HG03520 (cell line): Measurements from ENCODE around the gene AATK.

ENCODE experiments used
- ATAC-seq: cut with Tn5 transposase; IDR thresholded peaks from one replicate; pipeline ENCODE4 v1.9.1; 2021; ENCODE audit warnings: mild to moderate bottlenecking, moderate library complexity; ENCODE audit not compliant: unreplicated experiment

The AATK gene, protein sequence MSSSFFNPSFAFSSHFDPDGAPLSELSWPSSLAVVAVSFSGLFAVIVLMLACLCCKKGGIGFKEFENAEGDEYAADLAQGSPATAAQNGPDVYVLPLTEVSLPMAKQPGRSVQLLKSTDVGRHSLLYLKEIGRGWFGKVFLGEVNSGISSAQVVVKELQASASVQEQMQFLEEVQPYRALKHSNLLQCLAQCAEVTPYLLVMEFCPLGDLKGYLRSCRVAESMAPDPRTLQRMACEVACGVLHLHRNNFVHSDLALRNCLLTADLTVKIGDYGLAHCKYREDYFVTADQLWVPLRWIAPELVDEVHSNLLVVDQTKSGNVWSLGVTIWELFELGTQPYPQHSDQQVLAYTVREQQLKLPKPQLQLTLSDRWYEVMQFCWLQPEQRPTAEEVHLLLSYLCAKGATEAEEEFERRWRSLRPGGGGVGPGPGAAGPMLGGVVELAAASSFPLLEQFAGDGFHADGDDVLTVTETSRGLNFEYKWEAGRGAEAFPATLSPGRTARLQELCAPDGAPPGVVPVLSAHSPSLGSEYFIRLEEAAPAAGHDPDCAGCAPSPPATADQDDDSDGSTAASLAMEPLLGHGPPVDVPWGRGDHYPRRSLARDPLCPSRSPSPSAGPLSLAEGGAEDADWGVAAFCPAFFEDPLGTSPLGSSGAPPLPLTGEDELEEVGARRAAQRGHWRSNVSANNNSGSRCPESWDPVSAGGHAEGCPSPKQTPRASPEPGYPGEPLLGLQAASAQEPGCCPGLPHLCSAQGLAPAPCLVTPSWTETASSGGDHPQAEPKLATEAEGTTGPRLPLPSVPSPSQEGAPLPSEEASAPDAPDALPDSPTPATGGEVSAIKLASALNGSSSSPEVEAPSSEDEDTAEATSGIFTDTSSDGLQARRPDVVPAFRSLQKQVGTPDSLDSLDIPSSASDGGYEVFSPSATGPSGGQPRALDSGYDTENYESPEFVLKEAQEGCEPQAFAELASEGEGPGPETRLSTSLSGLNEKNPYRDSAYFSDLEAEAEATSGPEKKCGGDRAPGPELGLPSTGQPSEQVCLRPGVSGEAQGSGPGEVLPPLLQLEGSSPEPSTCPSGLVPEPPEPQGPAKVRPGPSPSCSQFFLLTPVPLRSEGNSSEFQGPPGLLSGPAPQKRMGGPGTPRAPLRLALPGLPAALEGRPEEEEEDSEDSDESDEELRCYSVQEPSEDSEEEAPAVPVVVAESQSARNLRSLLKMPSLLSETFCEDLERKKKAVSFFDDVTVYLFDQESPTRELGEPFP (N-terminal part only)

DNA sequence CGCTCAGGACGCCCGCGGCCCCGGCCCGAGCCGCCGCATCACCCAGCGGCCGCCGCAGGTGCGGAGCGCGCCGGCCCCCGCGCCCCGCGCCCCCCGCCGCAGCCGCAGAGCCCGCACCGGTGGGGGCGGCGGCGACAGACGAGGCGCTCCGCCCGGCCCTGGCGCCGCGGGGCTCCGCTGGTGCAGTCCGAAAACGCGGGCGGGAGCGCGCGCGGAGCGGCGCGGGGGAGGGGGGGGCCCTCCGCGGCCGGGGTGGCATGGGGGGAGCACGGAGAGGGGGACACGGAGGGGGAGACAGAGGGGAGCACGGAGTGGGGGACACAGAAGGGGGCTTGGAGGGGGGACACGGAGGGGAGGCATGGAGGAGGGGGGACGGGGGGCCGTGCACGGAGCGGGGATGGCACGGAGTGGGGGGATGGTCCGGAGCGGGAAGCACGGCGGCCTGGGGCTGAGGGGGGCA is at the start of gene AATK:
Gene AATK (minus strand): TSS at position 189 of the 460 bp plus-strand sequence. CDS start 229 bp downstream, outside the sequence.
- no peak for ATAC-seq

DNA sequence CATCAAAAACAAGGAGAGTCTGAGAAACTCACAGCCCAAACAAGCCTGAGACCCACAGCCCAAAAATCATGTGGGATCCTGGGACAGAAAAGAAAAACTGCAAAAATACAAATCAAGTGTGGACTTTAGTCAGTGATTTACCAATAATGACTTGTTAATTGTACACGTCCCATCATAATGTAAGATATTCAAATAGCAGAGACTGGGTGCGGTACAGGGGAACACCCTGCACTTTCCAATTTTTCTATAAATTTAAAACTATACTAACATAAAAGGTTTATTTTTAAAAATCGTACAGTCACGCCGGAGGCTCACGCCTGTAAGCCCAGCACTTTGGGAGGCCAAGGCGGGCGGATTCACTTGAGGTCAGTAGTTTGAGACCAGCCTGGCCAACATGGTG is 48.0 kb upstream of the AATK start:
- no peak for ATAC-seq

DNA sequence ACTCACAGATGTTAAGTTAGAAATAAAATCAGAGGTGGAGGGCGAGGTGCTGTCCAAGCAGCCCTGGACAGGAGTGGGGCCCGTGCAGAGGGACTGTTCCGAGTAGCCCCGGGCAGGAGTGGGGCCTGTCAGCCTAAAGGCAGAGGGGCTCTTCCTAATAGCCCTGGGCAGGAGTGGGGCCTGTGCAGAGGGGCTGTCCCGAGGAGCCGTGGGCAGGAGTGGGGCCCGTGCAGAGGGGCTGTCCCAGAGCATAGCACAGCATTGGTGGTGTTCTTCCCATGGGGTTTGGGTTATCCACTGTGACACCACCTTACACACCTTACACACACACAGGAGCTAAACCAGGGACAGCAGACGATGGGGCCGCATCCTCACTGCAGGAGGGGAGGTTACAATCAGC is 46.3 kb upstream of the AATK start:
- no peak for ATAC-seq

DNA sequence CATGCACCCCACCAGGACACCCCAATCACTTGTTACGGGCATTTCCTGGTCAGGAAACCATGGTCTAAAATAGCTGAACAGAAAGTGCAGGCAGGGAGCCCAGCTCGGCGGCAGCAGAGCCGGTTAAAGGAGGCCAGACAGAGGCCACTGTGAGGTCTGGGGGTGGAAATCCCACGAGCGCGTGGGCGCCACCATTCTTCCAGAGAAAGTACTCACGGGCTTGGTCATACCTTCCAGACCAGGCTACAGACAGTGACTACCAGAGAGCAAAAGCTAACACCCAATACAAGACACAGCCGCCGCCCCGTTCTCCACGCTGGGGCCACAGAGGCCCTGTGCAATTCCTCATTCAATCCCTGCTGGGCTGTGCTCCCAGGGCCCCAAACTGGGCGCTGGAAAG is 44.8 kb upstream of the AATK start:
- ATAC-seq: no peak

DNA sequence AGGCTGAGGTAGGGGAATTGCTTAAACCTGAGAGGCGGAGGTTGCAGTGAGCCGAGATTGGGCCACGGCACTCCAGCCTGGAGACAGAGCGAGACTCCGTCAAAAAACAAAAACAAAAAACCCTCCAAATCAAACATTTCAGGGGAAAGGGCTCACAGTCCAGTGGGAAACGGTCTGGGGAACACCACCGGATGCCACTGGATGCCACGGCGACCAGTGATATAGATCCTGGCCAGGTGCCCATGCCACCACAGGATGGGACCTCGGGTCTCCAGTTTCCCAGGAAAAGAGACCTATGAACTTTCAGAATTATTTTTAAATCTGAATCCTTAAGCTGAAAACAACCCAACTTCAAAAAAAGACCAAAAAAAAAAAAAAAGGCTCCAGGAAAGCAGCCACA is 44.4 kb upstream of the AATK start:
- no peak for ATAC-seq

DNA sequence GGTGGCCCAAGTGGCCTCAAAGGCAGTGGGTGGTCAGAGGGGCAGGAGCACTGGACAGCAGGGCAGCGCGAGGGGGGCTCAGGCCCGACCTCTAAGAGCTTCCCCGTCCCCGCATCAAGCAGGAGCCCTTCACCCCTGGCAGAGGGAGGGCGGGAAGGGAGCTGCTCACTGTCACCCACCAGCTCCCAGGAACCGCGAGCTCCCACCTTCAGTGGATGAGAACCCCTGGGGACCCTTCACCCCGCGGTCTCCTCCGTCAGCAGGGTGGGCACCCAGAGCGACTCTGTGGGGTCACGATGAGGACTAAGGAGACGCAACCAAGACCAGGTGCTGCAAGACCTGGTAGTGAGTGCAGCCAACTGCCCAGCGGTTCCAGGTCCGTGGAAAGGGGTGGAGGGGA is 43.1 kb upstream of the AATK start:
- ATAC-seq: no peak

DNA sequence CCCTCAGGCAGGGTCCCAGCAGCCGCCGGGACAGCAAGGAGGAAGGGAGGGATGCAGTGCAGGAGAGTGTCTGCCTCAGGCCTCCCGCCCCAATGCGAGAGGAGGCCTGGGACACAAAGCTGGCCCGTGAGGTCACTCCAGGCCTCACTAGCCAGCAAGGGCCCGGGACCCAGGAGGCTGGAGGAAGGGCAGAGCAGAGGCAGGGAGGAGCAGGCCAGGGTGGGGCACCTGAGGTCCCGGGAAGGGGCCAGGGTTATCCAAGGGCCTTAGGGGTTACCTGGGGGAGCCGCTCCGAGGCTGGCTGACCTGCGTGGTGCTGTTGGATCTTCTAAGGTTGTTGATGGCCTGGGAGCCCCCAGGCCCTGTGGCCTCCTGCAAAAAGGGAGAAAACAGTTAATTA is 42.6 kb upstream of the AATK start:
- ATAC-seq: no peak

DNA sequence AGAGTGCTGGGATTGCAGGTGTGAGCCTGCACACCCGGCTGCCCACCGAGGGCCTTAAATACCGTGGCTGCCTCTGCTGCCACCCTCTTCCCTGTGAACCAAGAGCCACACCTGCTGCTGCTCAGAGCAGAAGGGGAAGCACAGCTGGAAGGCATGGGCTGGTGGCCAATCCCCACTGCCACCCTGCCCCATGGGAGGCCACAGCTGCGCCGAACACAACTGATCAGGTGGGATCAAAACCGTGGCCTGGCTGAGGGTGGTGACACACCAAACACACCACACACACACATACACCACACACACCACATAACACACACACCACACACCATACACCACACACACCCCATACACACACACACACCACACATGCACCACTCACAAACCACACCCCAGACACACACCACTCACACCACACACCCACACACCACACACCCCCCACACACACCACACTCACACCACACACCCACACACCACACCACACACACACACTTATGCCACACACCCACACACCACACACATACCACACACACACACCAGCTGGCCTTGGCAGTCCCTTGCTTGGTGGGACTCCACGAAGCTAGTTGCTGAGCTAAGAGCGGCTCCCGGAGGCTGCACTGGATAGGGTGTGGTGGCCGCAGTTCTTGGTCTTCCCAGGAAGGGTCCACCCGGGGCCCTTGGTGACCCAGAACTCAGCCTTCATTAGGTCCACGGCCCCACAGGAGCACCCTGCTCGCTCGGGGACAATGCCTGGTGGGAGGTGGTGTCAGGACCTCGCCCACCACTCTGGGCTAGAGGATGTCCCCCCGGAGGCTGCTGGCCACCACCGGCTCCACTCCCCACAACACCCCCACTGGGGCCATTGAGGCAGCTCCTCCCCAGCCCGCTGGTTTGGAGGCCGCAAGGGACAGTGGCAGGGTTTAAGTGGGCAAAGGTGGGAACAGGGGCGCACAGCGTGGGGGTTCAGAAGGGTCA is 41.9 kb upstream of the AATK start:
- ATAC-seq: no peak

DNA sequence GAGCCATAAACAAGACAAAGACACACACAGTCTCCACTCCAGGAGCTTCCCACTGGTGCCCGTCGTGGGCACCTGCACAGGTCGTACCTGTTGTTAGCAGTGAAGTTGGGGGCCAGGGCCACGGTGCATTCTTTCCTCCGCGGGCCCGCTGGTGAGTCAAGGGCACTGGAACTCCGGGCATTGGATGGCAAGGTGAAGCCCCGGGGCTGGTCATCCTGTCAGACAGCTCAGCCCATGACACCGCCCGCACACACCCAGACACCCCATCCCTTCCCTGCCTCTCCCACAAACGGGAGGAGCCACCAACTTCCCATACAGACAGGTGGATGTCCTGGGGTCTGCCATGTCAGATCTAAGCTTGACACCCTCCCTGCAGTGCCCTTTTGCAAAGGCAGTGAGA is 40.6 kb upstream of the AATK start:
- no peak for ATAC-seq

DNA sequence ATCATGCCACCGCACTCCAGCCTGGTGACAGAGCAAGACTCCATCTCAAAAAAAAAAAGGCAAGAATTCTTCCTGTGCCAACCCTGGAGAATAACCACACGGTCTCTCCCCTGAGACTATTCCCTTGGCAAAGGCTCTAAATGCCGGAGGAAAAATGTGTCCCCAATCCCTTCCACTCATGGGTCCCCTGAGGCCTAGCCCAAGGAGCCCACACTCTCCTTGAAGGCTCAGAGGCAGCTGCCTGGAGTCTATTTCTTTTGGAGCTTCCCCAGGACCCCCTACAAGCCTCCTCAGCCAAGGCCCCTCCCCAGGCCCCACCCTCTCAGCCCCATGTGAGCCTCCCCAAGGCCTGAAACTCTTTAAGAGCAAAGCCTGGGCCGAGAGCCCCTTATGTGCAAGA is 40.1 kb upstream of the AATK start:
- no peak for ATAC-seq

DNA sequence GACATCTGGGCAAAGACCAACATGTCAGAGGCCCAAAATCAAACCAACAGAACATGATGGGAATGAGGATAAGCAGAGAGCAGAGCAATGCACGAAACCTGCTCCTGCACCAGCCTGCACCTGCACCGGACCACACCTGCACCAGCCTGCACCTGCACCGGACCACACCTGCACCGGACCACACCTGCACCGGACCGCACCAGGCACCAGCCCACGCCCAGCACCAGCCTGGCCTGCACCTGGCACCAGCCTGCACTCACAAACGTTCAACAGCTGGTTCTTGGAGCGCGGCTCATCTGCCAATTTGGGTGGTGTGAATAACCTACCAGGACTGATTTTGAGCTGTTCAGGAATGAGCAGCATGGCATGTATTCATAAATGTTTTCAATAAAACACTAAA is 38.6 kb upstream of the AATK start:
- no peak for ATAC-seq

DNA sequence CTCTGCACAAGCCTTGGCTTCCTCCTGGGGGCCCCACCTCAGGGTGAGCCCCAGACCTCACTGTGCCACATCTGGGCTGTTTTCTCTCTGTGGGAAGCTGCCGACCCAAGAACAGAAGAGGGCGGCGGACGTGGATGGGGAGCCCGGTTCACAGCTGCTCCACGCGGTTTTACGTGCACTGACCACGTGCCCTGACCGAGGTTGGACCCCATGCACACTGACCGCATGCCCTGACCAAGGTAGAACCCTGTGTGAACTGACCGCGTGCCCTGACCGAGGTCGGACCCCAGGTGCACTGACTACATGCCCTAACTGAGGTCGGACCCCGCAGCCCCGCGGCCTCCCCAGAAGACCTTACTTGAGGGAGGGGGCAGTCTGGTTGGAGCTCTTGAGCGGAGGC is 37.1 kb upstream of the AATK start:
- no peak for ATAC-seq

DNA sequence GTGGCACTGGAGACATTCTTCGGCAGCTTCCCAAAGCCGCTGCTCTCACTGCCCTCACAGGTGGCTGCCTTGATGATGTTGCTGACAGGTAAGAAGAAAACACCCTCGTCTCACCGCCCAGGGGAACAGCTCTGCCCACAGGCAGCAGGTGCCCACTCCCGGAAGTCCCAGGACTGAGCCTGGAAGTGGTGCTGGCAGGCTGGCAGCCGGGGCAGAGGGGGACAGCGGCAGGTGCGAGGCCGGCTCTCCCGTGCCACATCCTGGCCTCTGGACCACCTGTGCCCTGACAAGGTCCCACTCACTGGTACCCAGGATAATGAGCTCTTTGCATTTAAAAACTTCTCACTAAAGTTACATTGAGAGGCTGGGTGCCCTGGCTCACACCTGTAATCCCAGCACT is 36.3 kb upstream of the AATK start:
- no peak for ATAC-seq

DNA sequence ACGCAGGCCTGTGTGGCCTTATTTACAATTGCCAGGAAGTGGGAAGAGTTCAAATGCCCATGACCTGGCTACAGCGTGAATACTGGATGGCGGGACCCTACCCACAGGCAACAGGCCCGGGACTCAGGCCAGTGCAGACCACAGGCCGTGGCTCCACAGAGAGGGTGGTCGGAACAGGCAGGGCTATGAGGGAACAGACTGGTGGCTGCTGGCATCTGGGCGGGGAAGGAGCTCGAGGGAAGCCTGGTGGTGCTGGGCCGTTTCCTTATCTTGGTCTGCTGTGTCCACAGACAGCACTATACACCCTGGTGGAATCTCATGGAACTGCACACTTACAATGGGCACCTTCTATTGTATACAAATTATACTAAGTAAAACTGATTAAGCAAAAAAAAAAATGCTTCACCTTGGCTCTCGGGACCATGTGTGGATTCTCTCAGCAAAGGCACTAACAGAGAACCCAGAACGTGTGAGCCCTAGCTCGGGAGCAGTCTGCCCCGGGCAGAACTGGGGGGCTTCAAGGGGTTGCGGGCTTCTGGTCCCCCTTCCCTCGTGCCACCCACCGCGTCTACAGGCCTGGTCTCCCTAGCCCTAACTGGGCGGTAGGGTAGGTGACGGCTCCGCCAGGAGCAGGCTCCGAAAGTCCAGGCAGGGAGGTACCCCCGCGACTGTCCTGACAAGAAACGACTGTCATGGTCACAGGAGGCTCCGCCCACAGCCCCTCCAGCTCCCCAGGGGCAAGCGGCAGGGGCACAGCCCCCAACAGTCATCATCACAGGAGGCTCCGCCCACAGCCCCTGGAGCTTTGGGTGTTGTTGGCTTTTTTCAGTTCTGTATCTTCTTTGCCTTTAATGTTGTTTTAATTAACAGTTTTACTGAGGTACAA is 34.9 kb upstream of the AATK start:
- ATAC-seq: no peak

DNA sequence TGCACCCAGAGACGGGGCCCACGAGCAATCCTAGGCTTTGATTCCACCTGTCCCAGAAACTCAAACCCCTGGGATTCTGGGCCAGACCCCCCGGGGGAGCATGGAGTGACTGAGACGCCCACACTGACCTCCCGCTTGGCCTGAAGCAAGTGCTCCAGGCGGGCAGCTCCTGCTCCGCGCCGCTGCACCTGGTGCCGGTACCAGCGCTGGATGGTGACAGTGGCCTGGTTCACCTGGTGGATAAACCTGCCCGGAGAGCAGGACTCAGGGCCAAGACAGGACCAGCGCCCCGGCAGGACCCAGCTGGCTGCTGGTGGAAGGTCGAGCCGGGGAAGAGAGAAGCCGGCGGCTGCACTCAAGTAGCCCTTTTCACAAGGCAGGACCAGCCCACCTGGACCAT is 34.2 kb upstream of the AATK start:
- ATAC-seq: no peak

DNA sequence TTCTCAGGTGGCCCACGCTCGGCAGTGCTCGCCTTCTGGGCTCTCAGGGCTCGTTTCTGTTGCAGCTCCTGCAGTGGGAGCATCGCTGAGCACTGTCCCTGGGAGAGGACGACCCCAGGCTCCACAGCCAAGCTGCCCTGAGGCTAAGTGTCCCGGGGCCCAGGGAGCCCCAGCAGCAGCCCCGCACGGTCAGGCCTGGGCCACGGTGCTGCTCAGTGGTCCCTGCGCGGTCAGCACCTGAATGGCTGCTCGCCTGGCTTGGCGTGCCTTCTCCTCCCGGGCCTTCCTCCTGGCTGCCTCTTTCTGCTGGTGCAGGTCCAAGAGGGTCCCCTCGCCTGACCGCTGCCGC is 33.4 kb upstream of the AATK start:
- ATAC-seq: no peak

DNA sequence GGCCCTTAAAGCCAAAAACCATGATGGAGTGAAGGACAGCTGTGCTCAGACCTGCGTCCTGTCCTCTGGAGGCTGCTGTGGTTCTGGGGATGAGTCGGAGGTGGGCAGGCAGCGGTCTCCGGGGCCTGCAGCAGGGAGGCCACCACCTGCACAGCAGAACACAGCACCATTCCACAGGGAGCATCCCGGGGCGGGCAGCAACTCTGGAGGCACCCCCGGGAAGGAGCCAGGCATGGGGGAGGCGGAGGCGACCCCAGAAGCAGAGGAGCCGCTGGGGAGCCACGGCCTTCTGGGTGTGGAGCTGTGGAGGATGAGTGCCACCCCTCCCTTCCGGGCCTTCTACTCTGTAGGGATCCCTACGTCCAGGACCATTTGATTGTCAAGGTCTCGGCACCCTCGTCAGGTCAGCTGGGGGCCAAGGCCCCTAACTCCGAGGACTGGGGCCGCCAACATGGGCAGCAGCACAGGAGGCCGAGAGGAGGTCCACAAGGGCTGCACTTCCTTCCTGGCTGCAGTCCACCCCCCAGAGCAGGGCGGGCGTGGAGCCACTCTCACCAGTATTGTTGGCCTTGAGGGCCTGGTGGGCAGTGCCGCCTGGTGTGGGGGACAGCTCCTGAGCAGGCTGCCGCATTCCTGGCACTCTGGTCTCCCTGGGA is 32.9 kb upstream of the AATK start:
- no peak for ATAC-seq

DNA sequence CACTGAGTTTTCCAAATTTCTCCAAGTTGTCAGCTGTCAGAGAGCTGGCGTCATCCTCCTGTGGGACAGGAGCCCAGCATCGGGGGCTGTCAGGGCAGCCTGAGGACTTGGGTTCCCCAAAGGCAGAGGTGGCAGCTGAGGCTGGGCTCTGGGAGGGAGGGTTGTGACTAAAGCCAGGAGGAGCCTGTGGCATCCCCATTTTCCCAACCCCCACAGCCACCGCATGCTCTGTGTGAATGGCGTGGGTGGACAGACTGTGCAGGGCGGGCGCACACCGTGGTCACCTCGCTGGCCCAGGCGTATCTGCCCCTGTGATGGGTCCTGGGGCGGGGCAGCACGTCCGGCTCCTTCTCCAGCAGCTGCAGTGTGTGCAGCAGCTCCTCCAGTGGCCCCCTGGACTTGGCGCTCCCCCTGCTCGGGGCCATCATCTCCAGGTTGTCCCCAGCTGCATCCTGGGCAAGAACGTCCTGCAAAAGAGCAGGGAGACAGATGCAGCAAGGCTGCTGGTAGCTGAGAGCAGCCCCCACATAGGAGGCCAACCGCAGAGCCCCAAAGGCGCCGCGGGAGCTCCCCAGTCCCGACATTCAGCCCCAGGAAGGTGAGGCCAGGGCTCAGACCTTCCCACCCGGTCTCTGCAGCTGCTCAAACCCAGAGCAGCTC is 31.9 kb upstream of the AATK start:
- no peak for ATAC-seq
